PC-3 (cell line): ENCODE data around the gene FAM114A1.

Experiments used
- CTCF ChIP-seq: fragments of 300-600 bp; sonication (generic); conservative IDR thresholded peaks from 2 replicates; pipeline ENCODE4 v1.5.1; 2017; ENCODE audit warnings: antibody characterized with exemption, low read depth, mild to moderate bottlenecking, low read length
- EZH2 ChIP-seq: fragments of 300-600 bp; sonication (generic); IDR thresholded peaks from one replicate; pipeline ENCODE4 v1.6.1; 2017; ENCODE audit warnings: antibody characterized with exemption, mild to moderate bottlenecking, low read length; ENCODE audit not compliant: unreplicated experiment
- EZH2phosphoT487 ChIP-seq: fragments of 300-600 bp; sonication (generic); IDR thresholded peaks from 2 replicates; pipeline ENCODE4 v1.6.1; 2018; ENCODE audit warnings: mild to moderate bottlenecking, antibody characterized with exemption, low read length, borderline replicate concordance

DNA sequence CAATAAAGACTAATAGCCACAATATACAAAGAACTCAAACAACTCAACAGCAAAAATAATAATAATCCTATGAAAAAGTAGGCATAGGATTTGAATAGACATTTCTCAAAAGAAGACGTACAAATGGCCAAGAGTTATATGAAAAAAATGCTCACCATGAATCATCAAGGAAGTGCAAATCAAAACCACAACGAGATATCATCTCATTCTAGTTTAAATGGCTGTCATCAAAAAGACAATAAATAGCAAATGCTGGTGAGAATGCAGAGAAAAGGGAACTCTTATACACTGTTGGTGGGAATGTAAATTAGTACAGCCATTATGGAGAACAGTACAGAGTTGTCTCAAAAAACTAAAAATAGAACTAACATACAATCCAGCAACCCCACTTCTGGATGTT lies 29.8 kb upstream of the FAM114A1 start:
- TF ChIP-seq EZH2 (no peak), CTCF (no peak), EZH2phosphoT487 (no peak)
